HFFc6 (cell line): ENCODE results near the gene NMNAT3. TPM values are rescaled to one million over a fixed set of nuclear protein-coding genes. Genes with fewer than 3 reads are reported as not detected.

ENCODE experiments used
- DNase-seq: peaks from one replicate; pipeline ENCODE4 v3.0.0-alpha.2; 2018
- H3K27ac Mint-ChIP-seq: 2 replicates; pipeline ENCODE4 v1.8.0; 2020; ENCODE audit warnings: mild to moderate bottlenecking, mixed read lengths
- H3K27me3 Mint-ChIP-seq: 2 replicates; pipeline ENCODE4 v1.8.0; 2021; ENCODE audit warnings: mild to moderate bottlenecking, moderate library complexity, mixed read lengths; ENCODE audit not compliant: insufficient read depth
- H3K36me3 Mint-ChIP-seq: 2 replicates; pipeline ENCODE4 v1.8.0; 2021; ENCODE audit warnings: low read depth, mixed read lengths
- H3K4me1 Mint-ChIP-seq: 2 replicates; pipeline ENCODE4 v1.8.0; 2020; ENCODE audit warnings: low read depth, mixed read lengths
- H3K4me3 Mint-ChIP-seq: 2 replicates; pipeline ENCODE4 v1.8.0; 2020; ENCODE audit warnings: mild to moderate bottlenecking, moderate library complexity, mixed read lengths
- H3K9me3 Mint-ChIP-seq: 2 replicates; pipeline ENCODE4 v1.8.0; 2020; ENCODE audit warnings: mild to moderate bottlenecking, mixed read lengths
- total RNA-seq, 6 experiments: library from RNA; stranded (reverse); fragmentation: NEBNext Ultra II Directional; extraction: Animal tissue kit (Norgen Biotek cat#: 25700); gene quantifications; 2 replicates in 1 of 6; 3 replicates in 5 of 6; pipeline ENCODE4 v1.2.3, GENCODE V29; 2021
- TF ChIP-seq, protein P1 (sequence below): fragments of 200-600 bp; sonication (generic); IDR thresholded peaks from 2 replicates; pipeline ENCODE4 v1.5.0; 2021; ENCODE audit warnings: antibody characterized with exemption, mild to moderate bottlenecking

Gene NMNAT3
- total RNA-seq, 6 experiments from 2014 or later: 0.02 to 0.05 (median 0.03) TPM; not detected in 2

- no peak overlapping the region for H3K4me3 Mint-ChIP-seq
- DNase-seq: no peak
- TF ChIP-seq, protein P1, sequence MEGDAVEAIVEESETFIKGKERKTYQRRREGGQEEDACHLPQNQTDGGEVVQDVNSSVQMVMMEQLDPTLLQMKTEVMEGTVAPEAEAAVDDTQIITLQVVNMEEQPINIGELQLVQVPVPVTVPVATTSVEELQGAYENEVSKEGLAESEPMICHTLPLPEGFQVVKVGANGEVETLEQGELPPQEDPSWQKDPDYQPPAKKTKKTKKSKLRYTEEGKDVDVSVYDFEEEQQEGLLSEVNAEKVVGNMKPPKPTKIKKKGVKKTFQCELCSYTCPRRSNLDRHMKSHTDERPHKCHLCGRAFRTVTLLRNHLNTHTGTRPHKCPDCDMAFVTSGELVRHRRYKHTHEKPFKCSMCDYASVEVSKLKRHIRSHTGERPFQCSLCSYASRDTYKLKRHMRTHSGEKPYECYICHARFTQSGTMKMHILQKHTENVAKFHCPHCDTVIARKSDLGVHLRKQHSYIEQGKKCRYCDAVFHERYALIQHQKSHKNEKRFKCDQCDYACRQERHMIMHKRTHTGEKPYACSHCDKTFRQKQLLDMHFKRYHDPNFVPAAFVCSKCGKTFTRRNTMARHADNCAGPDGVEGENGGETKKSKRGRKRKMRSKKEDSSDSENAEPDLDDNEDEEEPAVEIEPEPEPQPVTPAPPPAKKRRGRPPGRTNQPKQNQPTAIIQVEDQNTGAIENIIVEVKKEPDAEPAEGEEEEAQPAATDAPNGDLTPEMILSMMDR: no peak
- no peaks in the 10 kb centered on the region for H3K27me3 Mint-ChIP-seq
- 0 out of 2 replicates have a peak, but pooled peaks cover 4% of the 10 kb centered on the region for H3K36me3 Mint-ChIP-seq
- H3K27ac Mint-ChIP-seq: no peak overlapping the region
- H3K4me1 Mint-ChIP-seq: no peaks in the 10 kb centered on the region
- H3K9me3 Mint-ChIP-seq: peaks cover 80% of the 10 kb centered on the region
Observed at GRCh38 chr3:139695007-139695406, 17.2 kb upstream of the NMNAT3 start.

DNA sequence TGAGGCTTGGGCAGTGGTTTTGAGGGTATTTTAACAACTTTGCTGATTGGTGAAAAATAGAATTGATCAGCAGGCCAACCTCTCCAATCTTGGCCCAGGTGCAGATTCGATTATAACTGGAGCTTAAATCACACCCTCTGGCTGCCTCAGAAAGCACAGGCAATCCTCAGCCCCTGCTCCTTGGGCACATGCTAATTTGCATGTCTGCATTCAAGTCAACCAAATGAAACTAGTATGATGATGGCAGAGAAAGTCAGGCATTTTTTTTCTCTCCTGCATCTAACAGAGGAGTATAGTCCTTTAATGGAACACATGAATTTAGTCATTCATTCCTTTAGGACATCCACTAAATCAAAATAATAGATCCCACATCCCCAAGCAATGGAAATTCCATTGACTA lies 16.8 kb upstream of the NMNAT3 start:
- no peak overlapping the region for H3K27ac Mint-ChIP-seq
- H3K4me1 Mint-ChIP-seq: no peaks in the 10 kb centered on the region
- DNase-seq: no peak
- no peak overlapping the region for H3K4me3 Mint-ChIP-seq
- H3K9me3 Mint-ChIP-seq: peaks cover 82% of the 10 kb centered on the region
- no peaks in the 10 kb centered on the region; the same call in 1 of the 2 replicates for H3K27me3 Mint-ChIP-seq
- H3K36me3 Mint-ChIP-seq: 0 out of 2 replicates have a peak, but pooled peaks cover 4% of the 10 kb centered on the region
- TF ChIP-seq, protein P1: no peak

DNA sequence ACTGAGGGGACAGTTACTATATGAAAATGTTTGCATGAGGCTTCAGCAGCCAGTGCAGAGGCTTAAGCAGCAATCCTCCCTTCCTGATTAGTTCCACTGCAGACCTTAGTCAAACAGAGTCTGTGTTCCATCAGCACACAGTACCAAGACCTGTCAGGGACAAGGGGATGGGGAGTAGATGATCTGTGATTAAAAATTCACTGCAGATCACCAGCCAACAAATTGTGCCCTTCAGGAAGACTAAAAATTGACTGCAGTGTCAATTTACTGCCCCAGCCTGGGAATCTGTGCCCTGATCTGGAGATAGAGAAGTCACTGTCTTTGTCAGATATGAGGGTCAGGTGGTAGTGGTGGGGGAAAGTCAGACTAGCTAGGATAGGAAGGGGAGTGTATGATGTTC lies 13.8 kb upstream of the NMNAT3 start:
- H3K4me1 Mint-ChIP-seq: no peaks in the 10 kb centered on the region
- H3K27ac Mint-ChIP-seq: no peak overlapping the region
- no peak for DNase-seq
- TF ChIP-seq, protein P1: no peak
- H3K27me3 Mint-ChIP-seq: no peaks in the 10 kb centered on the region; the same call in 1 of the 2 replicates
- H3K9me3 Mint-ChIP-seq: peaks cover 61% of the 10 kb centered on the region
- no peak overlapping the region for H3K4me3 Mint-ChIP-seq
- 0 out of 2 replicates have a peak, but pooled peaks cover 4% of the 10 kb centered on the region for H3K36me3 Mint-ChIP-seq

- H3K36me3 Mint-ChIP-seq: 0 out of 2 replicates have a peak, but pooled peaks cover 4% of the 10 kb centered on the region
- no peak for DNase-seq
- no peaks in the 10 kb centered on the region; the same call in 1 of the 2 replicates for H3K27me3 Mint-ChIP-seq
- TF ChIP-seq, protein P1: no peak
- peaks cover 60% of the 10 kb centered on the region for H3K9me3 Mint-ChIP-seq
- H3K4me3 Mint-ChIP-seq: no peak overlapping the region
- H3K4me1 Mint-ChIP-seq: no peaks in the 10 kb centered on the region
- no peak overlapping the region for H3K27ac Mint-ChIP-seq
Observed at GRCh38 chr3:139689708-139690228, 12.0 kb upstream of the NMNAT3 start.

- Mint-ChIP-seq H3K4me3 (no peak overlapping the region), H3K27me3 (no peaks in the 10 kb centered on the region; the same call in 1 of the 2 replicates), H3K4me1 (no peaks in the 10 kb centered on the region), H3K36me3 (peaks cover 7% of the 10 kb centered on the region; the same call in 1 of the 2 replicates), H3K9me3 (peaks cover 60% of the 10 kb centered on the region), H3K27ac (no peak overlapping the region)
- DNase-seq: no peak
- TF ChIP-seq, protein P1: no peak
Observed at GRCh38 chr3:139689122-139689521, 11.3 kb upstream of the NMNAT3 start.
